ENCODE results near the gene HIVEP3. TPM values are rescaled to one million over a fixed set of nuclear protein-coding genes. Genes with fewer than 3 reads are reported as not detected.

The HIVEP3 gene
- total and polyA plus RNA-seq, 5 donors = 6.3 to 7.9 (median 7.2) TPM

DNA sequence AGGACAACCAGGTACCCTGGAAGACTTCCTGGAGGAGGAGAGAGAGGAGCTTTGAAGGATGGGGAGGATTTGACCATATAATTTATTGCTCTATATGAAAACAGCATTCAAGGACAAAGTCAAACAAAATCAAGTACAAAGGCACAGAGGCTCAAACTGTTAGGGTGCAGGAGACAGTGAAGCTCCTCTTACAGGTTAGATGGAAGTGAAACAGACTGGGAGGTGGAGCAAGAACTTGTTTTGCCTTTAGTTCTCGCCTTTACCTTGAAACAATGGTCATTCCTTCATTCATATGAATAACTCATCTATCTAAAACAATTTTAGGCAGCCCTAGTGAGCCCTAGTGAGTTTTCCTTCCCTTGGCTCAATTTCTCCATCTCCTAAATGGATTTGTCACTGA lies 199.6 kb downstream of the HIVEP3 start:
- Histone ChIP-seq H3K9me3 (ENCODE audit: control insufficient read depth, low read length) (no peaks in the 10 kb centered on the region), H3K4me1 (ENCODE audit: control insufficient read depth, insufficient read depth, low read length) (peaks cover 4% of the 10 kb centered on the region), H3K27ac (ENCODE audit: low read length) (no peak overlapping the region), H3K27me3 (ENCODE audit: control insufficient read depth, insufficient read depth) (no peaks in the 10 kb centered on the region), H3K4me3 (ENCODE audit: low read length) (no peak overlapping the region)
- DNase-seq (no peak), ATAC-seq (no peak)
- intact Hi-C loops (cut with DNase I) = no loop called here
- WGBS = 100% methylated on average over 1 of the region's 1 CpG

DNA sequence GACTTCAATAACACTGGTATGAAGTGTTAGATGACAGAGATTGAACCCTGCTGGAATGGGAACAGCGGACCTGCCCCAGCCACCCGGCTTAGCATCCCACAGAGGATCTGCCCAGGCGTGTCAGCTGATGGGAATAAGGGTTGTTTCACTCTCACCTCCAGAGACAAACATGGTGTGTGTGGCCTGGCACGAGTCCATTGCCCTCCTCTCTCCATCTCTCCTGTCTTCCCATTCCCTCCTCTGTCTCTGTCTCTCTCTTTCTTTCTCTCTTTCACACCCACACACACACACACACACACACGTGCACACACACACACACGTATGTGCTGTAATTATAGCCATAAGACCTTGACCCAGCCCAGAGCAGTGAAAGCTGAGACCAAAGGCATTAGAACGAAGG lies 200.2 kb downstream of the HIVEP3 start:
- Histone ChIP-seq H3K27ac (ENCODE audit: low read length) (no peak overlapping the region), H3K9me3 (ENCODE audit: control insufficient read depth, low read length) (no peaks in the 10 kb centered on the region), H3K4me1 (ENCODE audit: control insufficient read depth, insufficient read depth, low read length) (peaks cover 4% of the 10 kb centered on the region), H3K27me3 (ENCODE audit: control insufficient read depth, insufficient read depth) (no peaks in the 10 kb centered on the region), H3K4me3 (ENCODE audit: low read length) (no peak overlapping the region)
- ATAC-seq (peak; percentile 45 to 65), DNase-seq (peak in 2 of 3 donors; percentile 78 to 81)
- intact Hi-C loops (cut with DNase I) = no loop called here
- WGBS = 74% methylated on average over 7 of the region's 7 CpGs

DNA sequence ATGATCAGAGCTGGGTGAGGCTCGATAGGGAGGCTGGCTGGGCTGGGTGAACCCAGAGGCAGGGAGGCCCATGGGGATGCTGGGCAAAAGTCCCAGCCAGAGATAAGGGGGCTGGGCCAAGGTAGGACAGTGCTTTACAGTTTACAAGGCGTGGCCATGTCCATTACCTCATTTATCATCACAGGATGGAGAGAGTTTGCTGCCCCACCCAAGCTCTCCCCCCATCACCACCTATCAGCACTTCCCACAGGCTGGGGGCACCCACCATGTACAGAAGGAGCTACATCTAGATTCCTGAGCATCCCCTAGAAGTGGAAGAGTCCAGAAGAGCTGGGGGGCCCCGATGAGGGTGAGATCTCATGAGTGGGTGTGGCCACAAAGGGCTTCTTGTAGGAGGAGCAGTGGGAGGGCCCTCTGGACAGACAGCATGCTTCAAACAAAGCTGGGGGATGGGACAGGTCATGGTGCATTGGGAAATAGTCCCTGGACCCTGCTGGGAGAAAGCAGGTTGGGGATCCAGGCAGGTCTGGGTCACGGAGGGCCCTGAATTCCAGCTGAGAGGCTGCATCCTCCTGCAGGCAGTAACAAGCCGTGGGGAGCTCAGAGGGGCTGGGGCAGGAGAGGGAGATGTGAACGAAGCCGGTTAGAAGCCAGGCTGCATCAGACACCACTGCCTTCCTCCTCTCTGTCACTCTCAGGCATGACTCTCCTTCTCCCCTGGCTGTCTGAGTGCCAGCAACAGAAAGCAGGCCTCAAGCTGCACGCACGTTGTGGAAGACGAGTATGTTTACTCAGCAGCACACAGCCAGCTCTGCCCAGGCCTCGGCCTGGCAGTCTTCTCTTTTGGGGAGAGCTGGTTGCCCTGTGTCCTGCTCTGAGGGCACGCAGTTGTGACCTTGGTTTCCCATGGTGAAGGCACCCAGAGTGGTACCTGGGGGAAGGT lies 202.3 kb downstream of the HIVEP3 start:
- no peak overlapping the region for H3K4me3 ChIP-seq (ENCODE audit: low read length)
- ATAC-seq = no peak

DNA sequence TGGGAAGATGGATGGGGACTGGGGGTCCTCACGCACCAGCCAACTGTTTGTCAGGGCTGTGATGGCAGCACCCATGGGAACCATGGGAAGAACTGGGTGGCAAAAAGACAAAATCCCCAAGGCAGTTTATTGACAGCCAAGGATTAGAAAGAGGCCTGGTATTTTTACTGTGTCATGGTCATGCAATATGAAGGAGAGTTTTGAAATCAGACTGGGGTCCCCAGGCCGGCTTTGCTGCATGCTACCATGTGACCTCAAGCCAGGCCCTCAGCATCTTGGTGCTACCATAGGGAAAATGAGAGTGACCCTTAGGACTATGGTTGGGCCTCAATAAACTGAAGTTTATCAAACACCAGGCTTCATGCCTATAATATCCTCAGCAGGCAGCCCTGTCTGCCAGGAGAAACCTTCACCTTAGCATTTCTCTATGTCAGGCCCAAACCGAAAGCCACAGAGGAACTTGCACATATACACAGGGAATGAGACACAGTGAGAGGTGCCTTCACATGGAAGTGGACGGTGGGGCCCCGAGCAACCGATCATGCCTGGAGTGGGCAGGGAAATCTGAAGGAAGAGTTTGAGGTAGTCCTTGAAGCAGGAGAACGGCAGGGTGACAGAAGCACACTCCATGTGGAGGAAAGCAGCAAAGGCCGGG lies 203.2 kb downstream of the HIVEP3 start:
- H3K4me3 ChIP-seq (ENCODE audit: low read length) = no peak overlapping the region
- no peaks in the 10 kb centered on the region for H3K9me3 ChIP-seq (ENCODE audit: control insufficient read depth, low read length)
- H3K27me3 ChIP-seq (ENCODE audit: control insufficient read depth, insufficient read depth) = no peaks in the 10 kb centered on the region
- H3K27ac ChIP-seq (ENCODE audit: low read length) = no peak overlapping the region
- DNase-seq (no peak), ATAC-seq (no peak)
- H3K4me1 ChIP-seq (ENCODE audit: control insufficient read depth, insufficient read depth, low read length) = peaks cover 7% of the 10 kb centered on the region
- WGBS = 90% methylated on average over 8 of the region's 8 CpGs
- intact Hi-C loops (cut with DNase I) = no loop called here

More for the DNA sequence above, 202.3 kb downstream of the HIVEP3 start:
- H3K27ac ChIP-seq (ENCODE audit: low read length) = no peak overlapping the region
- no peaks in the 10 kb centered on the region for H3K9me3 ChIP-seq (ENCODE audit: control insufficient read depth, low read length)
- intact Hi-C loops (cut with DNase I) = no loop called here
- peaks cover 7% of the 10 kb centered on the region for H3K4me1 ChIP-seq (ENCODE audit: control insufficient read depth, insufficient read depth, low read length)
- 90% methylated on average over 12 of the region's 12 CpGs for WGBS
- no peaks in the 10 kb centered on the region for H3K27me3 ChIP-seq (ENCODE audit: control insufficient read depth, insufficient read depth)
- DNase-seq = no peak

DNA sequence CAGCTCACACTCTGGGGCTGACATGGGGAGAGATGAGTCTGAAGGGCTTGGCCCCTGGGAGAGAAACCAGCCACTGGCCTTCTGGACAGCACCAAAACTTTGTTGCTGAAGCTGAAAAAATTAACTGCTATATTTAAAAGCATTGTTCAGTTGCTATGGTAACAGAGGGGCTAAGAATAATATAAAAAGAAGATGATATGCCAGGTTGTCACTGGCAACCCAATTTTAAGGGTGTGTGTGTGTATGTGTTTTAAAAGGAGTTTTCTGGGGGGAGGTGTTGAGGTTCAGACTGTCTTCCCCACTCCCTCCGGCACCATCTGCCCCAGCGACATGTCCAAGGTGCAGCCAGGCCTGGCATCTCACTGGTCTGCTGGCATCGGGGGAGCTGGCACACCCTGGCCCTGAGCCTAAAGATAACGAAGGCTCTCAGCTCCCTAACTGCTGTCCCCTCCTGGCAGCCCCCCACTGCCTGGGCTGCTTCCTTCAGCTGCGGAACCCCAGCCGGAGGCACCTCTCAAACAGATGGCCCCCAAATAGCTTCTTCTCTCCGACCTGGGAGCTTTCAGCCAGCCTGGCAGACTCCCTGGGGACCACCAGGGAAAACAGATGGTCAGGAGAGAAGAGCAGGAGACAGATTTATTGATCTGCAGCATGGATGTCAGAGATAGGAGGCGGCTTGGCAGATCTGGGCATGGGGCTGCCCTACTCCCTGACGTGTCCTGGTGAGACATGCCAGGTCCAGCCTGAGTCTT lies 203.9 kb downstream of the HIVEP3 start:
- Histone ChIP-seq H3K9me3 (ENCODE audit: control insufficient read depth, low read length) (no peaks in the 10 kb centered on the region), H3K4me1 (ENCODE audit: control insufficient read depth, insufficient read depth, low read length) (peaks cover 7% of the 10 kb centered on the region), H3K27ac (ENCODE audit: low read length) (no peak overlapping the region), H3K27me3 (ENCODE audit: control insufficient read depth, insufficient read depth) (no peaks in the 10 kb centered on the region), H3K4me3 (ENCODE audit: low read length) (no peak overlapping the region)
- WGBS = 71% methylated on average over 9 of the region's 9 CpGs
- DNase-seq (no peak), ATAC-seq (no peak)
- intact Hi-C loops (cut with DNase I) = no loop called here

DNA sequence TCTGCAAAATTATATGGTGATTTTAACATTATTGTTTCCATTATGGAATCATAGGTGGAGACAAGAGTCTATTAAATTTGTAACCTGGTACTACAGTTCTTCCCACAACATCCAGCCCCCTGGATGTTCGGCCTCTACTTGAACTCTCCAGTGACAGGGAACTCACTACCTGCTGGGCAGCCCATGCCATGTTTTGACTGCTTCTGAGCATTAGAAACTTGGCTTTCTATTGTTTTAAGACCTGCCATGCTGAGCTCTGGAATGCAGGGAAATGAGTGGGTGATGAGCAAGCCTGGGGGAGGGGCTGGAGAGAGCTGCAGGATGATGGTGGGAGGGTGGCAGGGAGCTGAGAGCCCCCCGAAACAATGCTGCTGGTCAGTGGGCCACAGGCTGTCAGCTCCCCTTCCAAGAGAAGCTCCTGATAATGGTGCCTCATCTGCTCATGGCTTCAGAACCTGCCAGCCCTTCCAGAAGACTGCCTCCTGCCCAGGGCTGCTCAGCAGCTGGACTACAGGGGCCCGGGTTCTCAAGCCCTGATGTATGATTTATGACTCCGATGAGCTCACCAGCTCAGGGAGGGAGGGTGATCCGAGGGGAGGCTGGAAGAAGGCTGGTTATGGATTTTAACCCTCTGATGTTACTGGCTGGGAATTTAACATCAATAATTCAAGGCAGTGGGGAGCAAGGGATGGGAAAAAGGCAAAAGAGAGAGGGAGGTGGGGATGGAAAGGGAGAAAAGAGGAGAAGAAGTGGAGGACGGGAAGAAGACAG lies 205.0 kb downstream of the HIVEP3 start:
- 59% methylated on average over 6 of the region's 6 CpGs for WGBS
- DNase-seq (no peak), ATAC-seq (peak in 1 of 2 donors; percentile 31)
- Histone ChIP-seq H3K9me3 (ENCODE audit: control insufficient read depth, low read length) (no peaks in the 10 kb centered on the region), H3K4me1 (ENCODE audit: control insufficient read depth, insufficient read depth, low read length) (peaks cover 7% of the 10 kb centered on the region), H3K4me3 (ENCODE audit: low read length) (no peak overlapping the region), H3K27ac (ENCODE audit: low read length) (no peak overlapping the region), H3K27me3 (ENCODE audit: control insufficient read depth, insufficient read depth) (no peaks in the 10 kb centered on the region)
- intact Hi-C loops (cut with DNase I) = no loop called here

DNA sequence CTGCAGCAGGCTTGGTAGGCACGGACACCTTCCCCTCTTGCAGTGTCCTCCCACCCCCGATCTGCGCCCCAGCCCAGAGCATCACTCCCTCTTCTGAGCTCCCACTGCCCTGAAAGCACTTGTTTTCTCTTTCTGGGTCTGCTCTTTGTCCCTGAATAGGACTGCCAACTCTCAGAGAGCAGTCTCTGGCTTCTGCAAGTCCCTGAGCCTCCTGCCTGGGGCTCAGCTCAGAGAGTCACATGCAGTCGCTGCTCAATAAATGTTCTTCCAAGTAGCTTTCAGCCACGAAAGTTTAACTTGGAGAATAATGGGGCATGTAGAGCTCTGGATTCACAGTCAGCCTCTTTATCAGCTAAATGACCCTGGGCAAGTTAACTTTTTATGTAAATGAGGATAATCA lies 205.6 kb downstream of the HIVEP3 start:
- peak overlapping the region; percentile 47 for H3K27ac ChIP-seq (ENCODE audit: low read length)
- DNase-seq = no peak
- intact Hi-C loops (cut with DNase I) = no loop called here
- no peak overlapping the region for H3K4me3 ChIP-seq (ENCODE audit: low read length)
- H3K27me3 ChIP-seq (ENCODE audit: control insufficient read depth, insufficient read depth) = no peaks in the 10 kb centered on the region
- WGBS = 70% methylated on average over 5 of the region's 5 CpGs
- peaks cover 7% of the 10 kb centered on the region for H3K4me1 ChIP-seq (ENCODE audit: control insufficient read depth, insufficient read depth, low read length)
- no peaks in the 10 kb centered on the region for H3K9me3 ChIP-seq (ENCODE audit: control insufficient read depth, low read length)
- ATAC-seq = peak in 1 of 2 donors; percentile 4

DNA sequence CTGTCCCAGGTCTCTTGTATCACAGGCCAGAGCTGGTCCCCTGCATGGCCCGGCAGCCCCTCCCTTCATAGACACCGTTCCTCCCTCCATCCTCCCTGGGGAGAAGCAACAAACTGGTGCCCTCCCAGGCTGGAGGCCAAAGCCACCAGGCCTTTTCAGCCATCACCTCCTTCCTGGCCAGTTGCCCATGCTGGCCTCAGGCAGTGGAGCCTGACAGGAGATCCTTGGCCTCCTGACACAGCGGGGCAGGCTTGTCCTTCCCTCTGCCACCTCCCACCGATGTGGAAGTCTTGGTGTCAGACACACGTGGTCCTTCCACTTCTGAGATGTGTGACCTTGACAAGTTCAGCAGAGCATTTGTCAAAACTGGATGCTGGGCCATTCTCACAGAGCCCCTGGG lies 206.0 kb downstream of the HIVEP3 start:
- DNase-seq (peak; percentile 43 to 84 (median 77)), ATAC-seq (peak; percentile 40 to 41)
- Histone ChIP-seq H3K4me1 (ENCODE audit: control insufficient read depth, insufficient read depth, low read length) (peaks cover 7% of the 10 kb centered on the region), H3K27ac (ENCODE audit: low read length) (peak overlapping the region; percentile 47), H3K27me3 (ENCODE audit: control insufficient read depth, insufficient read depth) (no peaks in the 10 kb centered on the region), H3K9me3 (ENCODE audit: control insufficient read depth, low read length) (no peaks in the 10 kb centered on the region), H3K4me3 (ENCODE audit: low read length) (no peak overlapping the region)
- 35% methylated on average over 5 of the region's 5 CpGs for WGBS
- intact Hi-C loops (cut with DNase I) = no loop called here

DNA sequence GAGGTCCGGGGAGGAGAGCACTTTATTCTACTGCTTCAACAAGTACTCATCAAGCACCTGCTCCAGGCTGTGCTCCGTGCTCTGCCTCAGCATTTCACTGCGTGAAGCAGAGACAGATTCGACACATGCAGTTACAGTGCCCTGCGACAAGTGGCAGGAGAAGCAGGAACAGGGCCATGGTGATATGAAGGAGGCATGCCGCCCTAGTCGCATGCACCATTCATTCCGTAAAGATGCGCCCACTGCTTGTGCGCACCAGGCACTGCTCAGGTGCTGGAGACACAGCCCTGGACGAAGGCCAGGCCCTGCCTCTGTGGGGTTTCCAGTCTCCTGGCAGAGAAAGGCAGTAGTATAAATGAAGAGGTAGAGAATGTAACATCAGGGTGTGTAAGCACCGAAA lies 206.6 kb downstream of the HIVEP3 start:
- 83% methylated on average over 12 of the region's 12 CpGs for WGBS

DNA sequence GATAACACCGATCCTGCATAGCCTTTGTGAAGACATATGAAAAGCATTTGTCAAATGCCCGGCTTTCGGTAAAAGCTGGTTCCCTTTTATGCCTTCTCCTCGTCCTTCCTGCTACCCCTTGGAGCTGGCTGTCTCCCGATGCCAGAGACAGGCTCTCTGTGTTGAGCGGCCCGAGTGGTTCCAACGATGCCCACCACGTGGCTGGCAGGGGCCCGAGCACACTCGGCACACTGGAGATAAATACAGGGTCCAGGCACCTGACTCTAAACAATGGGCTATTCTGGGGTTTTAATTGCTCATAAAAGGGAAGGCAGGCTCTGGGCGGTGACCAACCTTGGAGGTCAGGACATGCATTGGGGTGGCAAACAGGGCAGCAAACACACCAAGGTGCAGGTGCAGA lies 207.1 kb downstream of the HIVEP3 start:
- peaks cover 7% of the 10 kb centered on the region for H3K4me1 ChIP-seq (ENCODE audit: control insufficient read depth, insufficient read depth, low read length)
- intact Hi-C loops (cut with DNase I) = no loop called here
- no peak overlapping the region for H3K4me3 ChIP-seq (ENCODE audit: low read length)
- ATAC-seq = no peak
- H3K9me3 ChIP-seq (ENCODE audit: control insufficient read depth, low read length) = no peaks in the 10 kb centered on the region
- H3K27ac ChIP-seq (ENCODE audit: low read length) = no peak overlapping the region
- H3K27me3 ChIP-seq (ENCODE audit: control insufficient read depth, insufficient read depth) = no peaks in the 10 kb centered on the region
- DNase-seq = peak in 1 of 3 donors; percentile 49
- 79% methylated on average over 12 of the region's 12 CpGs for WGBS

More for the DNA sequence above, 206.6 kb downstream of the HIVEP3 start:
- Histone ChIP-seq H3K4me3 (ENCODE audit: low read length) (no peak overlapping the region), H3K27ac (ENCODE audit: low read length) (no peak overlapping the region), H3K4me1 (ENCODE audit: control insufficient read depth, insufficient read depth, low read length) (peaks cover 7% of the 10 kb centered on the region), H3K9me3 (ENCODE audit: control insufficient read depth, low read length) (no peaks in the 10 kb centered on the region), H3K27me3 (ENCODE audit: control insufficient read depth, insufficient read depth) (no peaks in the 10 kb centered on the region)
- no peak for ATAC-seq
- intact Hi-C loops (cut with DNase I) = no loop called here
- no peak for DNase-seq

All from right cardiac atrium (tissue), 5 donors.